ENCODE measurements around the gene ARL11.

Gene ARL11

DNA sequence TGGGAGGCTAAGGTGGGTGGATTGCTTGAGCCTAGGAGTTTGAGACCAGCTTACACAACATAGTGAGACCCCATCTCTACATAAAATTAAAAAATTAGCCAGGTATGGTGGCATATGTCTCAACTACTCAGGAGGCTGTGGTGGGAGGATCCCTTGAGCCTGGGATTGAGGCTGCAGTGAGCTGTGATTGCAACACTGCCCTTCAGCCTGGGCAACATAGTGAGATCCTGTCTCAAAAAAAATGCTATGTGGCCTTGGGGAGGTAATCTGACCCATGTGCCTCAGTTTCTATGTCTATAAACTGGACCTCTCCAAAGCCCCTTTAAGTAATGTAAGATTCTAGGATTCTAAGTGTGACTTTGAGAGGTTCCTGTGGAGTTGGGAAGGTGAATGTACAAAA lies 25.2 kb downstream of the ARL11 start:
- ATAC-seq, result no peak
- no peaks in the 10 kb centered on the region for H3K27me3 Mint-ChIP-seq
- no peak overlapping the region for H3K4me3 Mint-ChIP-seq
- H3K27ac Mint-ChIP-seq, result peak overlapping the region in 1 of 2 donors; percentile 7
- DNase-seq, result no peak
- H3K9me3 Mint-ChIP-seq, result no peaks in the 10 kb centered on the region
- no peaks in the 10 kb centered on the region for H3K4me1 Mint-ChIP-seq

DNA sequence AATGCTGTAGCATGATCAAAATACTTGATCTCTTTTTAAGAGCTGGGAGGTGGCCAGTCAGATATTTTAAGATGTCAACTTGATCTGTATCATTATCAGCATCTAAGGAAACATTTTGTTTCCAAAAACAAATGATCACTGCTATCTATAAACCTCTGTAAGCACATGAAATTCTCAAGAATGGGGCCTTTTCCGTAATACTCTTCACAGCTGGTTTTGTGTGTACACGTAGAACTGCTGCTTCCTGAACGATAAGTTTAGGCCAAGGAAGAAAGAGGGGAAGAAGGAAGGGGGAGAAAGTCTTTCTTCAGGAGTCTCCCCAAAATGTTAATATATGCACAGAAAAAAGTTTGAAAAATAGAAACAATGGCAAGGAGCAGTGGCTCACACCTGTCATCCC lies 25.7 kb downstream of the ARL11 start:
- Mint-ChIP-seq H3K4me3 (no peak overlapping the region), H3K4me1 (no peaks in the 10 kb centered on the region), H3K27ac (no peak overlapping the region), H3K27me3 (no peaks in the 10 kb centered on the region), H3K9me3 (no peaks in the 10 kb centered on the region)
- ATAC-seq (no peak), DNase-seq (no peak)

DNA sequence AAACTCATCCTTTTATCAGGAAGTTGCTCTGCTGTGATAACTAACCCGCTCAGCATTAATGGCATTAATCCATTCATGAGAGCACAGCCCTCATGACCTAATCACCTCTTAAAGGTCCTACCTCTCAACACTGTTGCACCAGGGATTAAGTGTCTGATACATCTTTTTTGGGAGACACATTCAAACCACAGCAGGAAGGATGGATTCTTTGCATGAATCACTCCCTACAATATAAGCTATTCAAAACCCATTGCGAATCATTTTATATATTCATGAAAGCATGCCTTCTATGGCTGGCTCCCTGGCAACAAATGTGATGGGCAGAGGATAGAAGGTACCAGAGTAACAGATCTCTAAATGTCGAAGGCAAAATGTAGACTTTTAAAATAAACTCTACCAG lies 27.6 kb downstream of the ARL11 start:
- no peaks in the 10 kb centered on the region for H3K4me1 Mint-ChIP-seq
- no peaks in the 10 kb centered on the region for H3K9me3 Mint-ChIP-seq
- no peak overlapping the region for H3K4me3 Mint-ChIP-seq
- DNase-seq, result no peak
- H3K27me3 Mint-ChIP-seq, result no peaks in the 10 kb centered on the region
- H3K27ac Mint-ChIP-seq, result no peak overlapping the region
- no peak for ATAC-seq

- H3K27ac Mint-ChIP-seq, result no peak overlapping the region
- H3K27me3 Mint-ChIP-seq, result no peaks in the 10 kb centered on the region
- H3K4me1 Mint-ChIP-seq, result no peaks in the 10 kb centered on the region
- H3K4me3 Mint-ChIP-seq, result no peak overlapping the region
- H3K9me3 Mint-ChIP-seq, result no peaks in the 10 kb centered on the region
- ATAC-seq (no peak), DNase-seq (no peak)
These were observed 28.9 kb downstream of the ARL11 start for GRCh38 chr13:49657241-49657641.

DNA sequence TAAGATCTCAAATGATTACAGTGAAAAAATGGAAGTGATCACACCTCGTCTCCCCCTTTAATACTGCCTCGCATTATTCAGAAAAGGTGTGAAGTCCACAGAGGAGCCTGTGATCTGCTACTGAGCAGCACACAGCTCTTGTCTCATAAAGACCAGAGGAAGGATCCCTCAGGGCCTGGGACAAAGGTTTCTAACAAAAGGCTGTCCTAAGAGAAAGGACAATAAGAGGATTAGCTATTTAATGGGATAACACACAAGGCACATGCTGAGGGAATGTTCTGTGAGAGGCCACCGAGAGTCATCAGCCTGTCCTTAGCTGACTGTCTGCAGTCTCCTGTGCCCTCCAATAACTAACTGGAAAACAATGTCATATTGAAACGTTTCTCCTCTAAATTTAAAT lies 36.3 kb downstream of the ARL11 start:
- Mint-ChIP-seq H3K27me3 (no peaks in the 10 kb centered on the region), H3K4me3 (no peak overlapping the region), H3K4me1 (no peaks in the 10 kb centered on the region), H3K9me3 (no peaks in the 10 kb centered on the region), H3K27ac (no peak overlapping the region)
- ATAC-seq, result no peak
- DNase-seq, result no peak

- DNase-seq (no peak), ATAC-seq (no peak)
- Mint-ChIP-seq H3K4me1 (no peaks in the 10 kb centered on the region), H3K9me3 (no peaks in the 10 kb centered on the region), H3K27ac (no peak overlapping the region), H3K27me3 (no peaks in the 10 kb centered on the region), H3K4me3 (no peak overlapping the region)
These were observed 39.5 kb downstream of the ARL11 start for GRCh38 chr13:49667773-49668172.

GRCh38 chr13:49669735-49670309 lies 41.5 kb downstream of the ARL11 start:
- Mint-ChIP-seq H3K4me1 (no peaks in the 10 kb centered on the region), H3K9me3 (no peaks in the 10 kb centered on the region), H3K4me3 (no peak overlapping the region), H3K27ac (no peak overlapping the region), H3K27me3 (no peaks in the 10 kb centered on the region)
- ATAC-seq (peak; percentile 62), DNase-seq (no peak)

DNA sequence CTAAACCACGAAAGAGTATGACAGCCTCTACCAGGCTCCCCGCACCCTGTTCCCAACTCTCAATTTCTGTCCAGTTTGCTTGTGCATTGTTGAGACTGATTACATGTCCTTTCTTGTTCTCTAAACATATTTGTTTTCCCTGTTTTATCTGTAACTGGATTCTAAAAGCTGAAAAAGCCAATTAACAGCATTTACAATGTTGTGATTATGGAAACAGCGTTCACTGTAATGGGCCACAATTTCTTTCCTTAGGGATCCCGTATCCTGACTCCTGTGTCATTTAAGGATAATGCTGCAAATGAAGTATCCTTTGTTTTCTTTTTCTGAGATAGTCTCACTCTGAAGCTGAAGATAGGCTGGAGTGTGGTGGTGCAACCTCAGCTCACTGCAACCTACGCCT lies 42.5 kb downstream of the ARL11 start:
- no peaks in the 10 kb centered on the region for H3K9me3 Mint-ChIP-seq
- H3K4me1 Mint-ChIP-seq, result no peaks in the 10 kb centered on the region
- H3K4me3 Mint-ChIP-seq, result no peak overlapping the region
- H3K27ac Mint-ChIP-seq, result no peak overlapping the region
- H3K27me3 Mint-ChIP-seq, result no peaks in the 10 kb centered on the region
- ATAC-seq, result no peak
- no peak for DNase-seq

DNA sequence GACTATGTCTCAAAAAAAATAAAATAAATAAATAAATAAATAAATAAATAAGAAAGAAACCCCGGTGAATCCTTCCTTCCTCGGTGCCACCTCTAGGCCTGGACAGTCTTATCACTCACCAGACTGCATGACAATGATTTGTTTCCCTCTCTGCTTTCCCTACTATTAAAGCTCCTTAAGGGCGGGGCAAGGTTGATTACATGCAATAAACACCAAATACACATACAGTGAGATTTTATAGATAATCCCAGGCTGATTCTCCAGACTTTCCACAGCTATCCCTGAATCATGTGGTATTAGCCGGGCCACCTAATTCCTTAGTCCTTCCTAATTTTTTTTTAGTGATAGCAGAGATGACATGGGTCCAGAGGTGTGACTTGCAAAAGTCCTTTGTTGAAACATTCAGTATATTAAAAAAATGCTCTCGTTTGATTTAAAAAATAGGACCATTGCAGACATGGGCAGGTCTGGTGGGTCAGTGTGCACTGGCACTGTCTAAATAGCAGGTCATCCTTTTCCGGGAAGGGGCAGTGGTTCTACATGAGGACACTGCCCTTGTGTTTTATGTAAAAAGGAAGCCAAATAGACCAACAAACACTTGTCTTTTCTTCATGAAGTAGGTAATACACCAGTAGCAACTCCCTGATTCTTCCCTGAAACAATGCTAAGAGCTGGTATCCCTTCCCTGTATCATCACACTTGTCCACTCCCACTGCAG lies 48.4 kb downstream of the ARL11 start:
- ATAC-seq, result no peak
- no peaks in the 10 kb centered on the region for H3K9me3 Mint-ChIP-seq
- H3K27ac Mint-ChIP-seq, result no peak overlapping the region
- H3K4me3 Mint-ChIP-seq, result no peak overlapping the region
- DNase-seq, result no peak
- H3K4me1 Mint-ChIP-seq, result no peaks in the 10 kb centered on the region
- H3K27me3 Mint-ChIP-seq, result no peaks in the 10 kb centered on the region

GRCh38 chr13:49678191-49678914 lies 50.0 kb downstream of the ARL11 start:
- Mint-ChIP-seq H3K9me3 (no peaks in the 10 kb centered on the region), H3K27ac (no peak overlapping the region), H3K27me3 (no peaks in the 10 kb centered on the region), H3K4me3 (no peak overlapping the region), H3K4me1 (peaks cover 1% of the 10 kb centered on the region)
- ATAC-seq, result no peak
- no peak for DNase-seq

GRCh38 chr13:49679246-49679645 lies 50.9 kb downstream of the ARL11 start:
- H3K27ac Mint-ChIP-seq, result peak overlapping the region; percentile 42 to 65

GRCh38 chr13:49681842-49682435 lies 53.6 kb downstream of the ARL11 start:
- Mint-ChIP-seq H3K9me3 (no peaks in the 10 kb centered on the region), H3K4me3 (no peak overlapping the region), H3K4me1 (peaks cover 26% of the 10 kb centered on the region), H3K27ac (no peak overlapping the region), H3K27me3 (no peaks in the 10 kb centered on the region)
- ATAC-seq (no peak), DNase-seq (no peak)

More at GRCh38 chr13:49679246-49679645, 50.9 kb downstream of the ARL11 start:
- Mint-ChIP-seq H3K27me3 (no peaks in the 10 kb centered on the region), H3K4me3 (no peak overlapping the region), H3K9me3 (no peaks in the 10 kb centered on the region), H3K4me1 (peaks cover 10% of the 10 kb centered on the region)
- DNase-seq, result no peak
- no peak for ATAC-seq

Measured in stimulated activated naive CD8-positive, alpha-beta T cell treated with anti-CD3 and anti-CD28 coated beads, Interleukin-15, amount 100 ng/mL, for 72 hours (primary cell).